K562 (cell line): Measurements from ENCODE around the gene MRPL3. TPM values are rescaled to one million over a fixed set of nuclear protein-coding genes. Genes with fewer than 3 reads are reported as not detected.

ENCODE experiments used
- ATAC-seq: fragments of 200-7000 bp; cut with Tn5 transposase; 3 replicates; pipeline ENCODE4 v1.9.1; 2020; ENCODE audit warnings: moderate library complexity
- BruUV-seq: library from RNA; stranded (reverse); fragments of 400-500 nt; replicated peaks from 2 replicates; lab custom pipeline; 2021; lab: Mats Ljungman, UMichigan
- CTCF ChIA-PET: fragments of 300-600 bp; formaldehyde crosslinking; extraction: SDS; loops from one replicate; lab custom pipeline; 2021; ENCODE audit warnings: low intra/inter-chr PET ratio; lab: Yijun Ruan, JAX
- POLR2A ChIA-PET: fragments of 300-600, 350-650 bp; sonication (Branson Sonifier 250); formaldehyde crosslinking; extraction: SDS; loops from one replicate; lab custom pipeline; 2021; ENCODE audit warnings: antibody characterized with exemption, inconsistent platforms; lab: Yijun Ruan, JAX
- DNase-seq, 4 experiments: peaks; one replicate each; pipeline versions ENCODE4 v3.0.0 to v3.0.0-alpha.2; 2011 to 2018; ENCODE audit warnings: low spot score in 3 of 4, mixed read lengths in 3 of 4; ENCODE audit errors: extremely low read depth in 1 of 4
- FAIRE-seq: peaks from 2 replicates; lab custom pipeline; 2011; peaks lifted over from hg19 to GRCh38; lab: Jason Lieb, UNC
- H2AFZ ChIP-seq: 2 replicates; pipeline ENCODE4 v1.6.0; 2011; ENCODE audit warnings: low read depth, low read length, control low read depth, inconsistent platforms
- H3K27ac ChIP-seq: fragments of 200-600 bp; 3 replicates; pipeline ENCODE4 v1.8.0; 2011; ENCODE audit warnings: low read depth, mild to moderate bottlenecking, control low read depth, inconsistent platforms, low read length, moderate library complexity, mixed read lengths; ENCODE audit errors: extremely low read depth
- H3K27me3 ChIP-seq, 2 experiments: fragments of 300-600 bp in 1 of 2; 2 replicates in 1 of 2; 3 replicates in 1 of 2; pipeline versions ENCODE4 v1.6.0 to v1.8.0; 2011; ENCODE audit warnings: inconsistent platforms in 2 of 2, low read length in 2 of 2, mild to moderate bottlenecking in 1 of 2, mixed read lengths in 1 of 2, moderate library complexity in 1 of 2; ENCODE audit not compliant: control insufficient read depth in 2 of 2, insufficient read depth in 2 of 2
- H3K36me3 ChIP-seq: fragments of 300-600 bp; 3 replicates; pipeline ENCODE4 v1.8.0; 2011; ENCODE audit warnings: mild to moderate bottlenecking, low read length, inconsistent platforms; ENCODE audit not compliant: control insufficient read depth, insufficient read depth
- H3K4me1 ChIP-seq, 2 experiments: fragments of 200-600 bp in 1 of 2; replicated peaks in 1 of 2; 2 replicates in 1 of 2; 3 replicates in 1 of 2; pipeline versions ENCODE4 v1.5.1 to v1.8.0; 2011; ENCODE audit warnings: inconsistent platforms in 2 of 2, low read length in 2 of 2, mild to moderate bottlenecking in 1 of 2, mixed read lengths in 1 of 2, moderate library complexity in 1 of 2; ENCODE audit not compliant: control insufficient read depth in 2 of 2, insufficient read depth in 2 of 2
- H3K4me2 ChIP-seq: 2 replicates; pipeline ENCODE4 v1.6.1; 2011; ENCODE audit warnings: low read length, control low read depth, inconsistent platforms, mixed read lengths; ENCODE audit not compliant: insufficient read depth
- H3K4me3 ChIP-seq: fragments of 200-600 bp; sonication (generic), shearing (Covaris generic); 2 replicates; pipeline ENCODE4 v1.5.1; 2016; ENCODE audit warnings: control low read depth, inconsistent platforms
- H3K79me2 ChIP-seq: fragments of 200-600 bp; 3 replicates; pipeline ENCODE4 v1.8.0; 2011; ENCODE audit warnings: low read length, inconsistent platforms; ENCODE audit not compliant: control insufficient read depth, insufficient read depth
- H3K9ac ChIP-seq, 2 experiments: 2 replicates each; pipeline versions ENCODE4 v1.6.0 to v1.6.1; 2011; ENCODE audit warnings: low read depth in 2 of 2, low read length in 2 of 2, control low read depth in 1 of 2, inconsistent platforms in 1 of 2, mild to moderate bottlenecking in 1 of 2, mixed read lengths in 1 of 2; ENCODE audit not compliant: insufficient read depth in 1 of 2
- H3K9me1 ChIP-seq: one replicate; pipeline ENCODE4 v1.6.0; 2011; ENCODE audit warnings: inconsistent platforms, mild to moderate bottlenecking, low read length, moderate library complexity; ENCODE audit not compliant: control insufficient read depth, insufficient read depth
- H3K9me3 ChIP-seq: replicated peaks from 2 replicates; pipeline ENCODE4 v1.5.1; 2011; ENCODE audit warnings: low read depth, low read length, inconsistent platforms; ENCODE audit not compliant: control insufficient read depth, insufficient read depth
- H4K20me1 ChIP-seq: replicated peaks from 2 replicates; pipeline ENCODE4 v1.6.1; 2011; ENCODE audit warnings: low read length, inconsistent platforms, mixed read lengths; ENCODE audit not compliant: control insufficient read depth, insufficient read depth
- GTF2E2 ChIP-seq: fragments of 200-800 bp; sonication (Bioruptor generic); IDR thresholded peaks from 2 replicates; pipeline ENCODE4 v1.6.1; 2016; ENCODE audit warnings: missing genetic modification characterization, missing compliant biosample characterization
- RAD21 ChIP-seq, 2 experiments: fragments of 250-450 bp in 1 of 2; fragments of 450-650 bp in 1 of 2; sonication (Bioruptor Pico) in 1 of 2; formaldehyde crosslinking in 1 of 2; IDR thresholded peaks in 1 of 2; conservative IDR thresholded peaks in 1 of 2; 2 replicates each; pipeline versions ENCODE4 v1.4.0 to v1.8.0; 2020 to 2022; ENCODE audit warnings: mild to moderate bottlenecking in 2 of 2, moderate library complexity in 1 of 2
- SAFB ChIP-seq: fragments of 200-400 bp; formaldehyde crosslinking; IDR thresholded peaks from 2 replicates; pipeline ENCODE4 v1.6.1; 2017; ENCODE audit warnings: low read depth, low read length, borderline replicate concordance
- SMC3 ChIP-seq: conservative IDR thresholded peaks from 2 replicates; pipeline ENCODE4 v1.6.1; 2011; ENCODE audit warnings: low read depth, low read length, improper control_type of control experiment; ENCODE audit not compliant: insufficient read depth
- WGBS: fragments of 100-300 bp; shearing (Covaris generic); methylation state at CpG from one replicate; pipeline ENCODE4 v1.1.6; 2016; ENCODE audit warnings: low coverage, mixed read lengths; ENCODE audit not compliant: insufficient coverage; ENCODE audit errors: missing lambda C conversion rate; 5-methylcytosine and 5-hydroxymethylcytosine counted together
- in situ Hi-C: fragments of 300-500 bp; cut with MboI; formaldehyde crosslinking; loops from 4 replicates; pipeline ENCODE4 v1.15.0; 2018; ENCODE audit warnings: inconsistent platforms, mixed read lengths
- intact Hi-C: fragments of 100-400 bp; cut with micrococcal nuclease; formaldehyde crosslinking; loops from 2 replicates; pipeline ENCODE4 v1.14.2; 2022
- polyA plus RNA-seq, 8 experiments: library from polyadenylated mRNA; depleted of rRNA in 4 of 8; stranded (reverse) in 5 of 8; unstranded in 3 of 8; fragments of >200 nt; fragmentation: Nextera tagmentation in 2 of 8; fragmentation: Illumina TruSeq in 1 of 8; extraction: Ambion mirVana in 2 of 8; extraction: Trizol in 1 of 8; gene quantifications; 2 replicates each; pipeline versions ENCODE4 v1.2.1 to v1.2.3, GENCODE V29; 2011 to 2014; ENCODE audit warnings: inconsistent platforms in 1 of 8, missing spikeins in 1 of 8
- total RNA-seq, 7 experiments: library from RNA; depleted of rRNA in 6 of 7; stranded (reverse); fragments of >200 nt in 6 of 7; fragmentation: Illumina TruSeq in 2 of 7; extraction: Trizol in 2 of 7; gene quantifications; 2 replicates each; pipeline versions ENCODE4 v1.2.1 to v1.2.3, GENCODE V29; 2011 to 2021; ENCODE audit warnings: low replicate concordance in 1 of 7
- TF ChIP-seq, protein P1 (sequence below): fragments of 450-650 bp; formaldehyde crosslinking; IDR thresholded peaks from 2 replicates; pipeline ENCODE4 v1.4.0; 2020; ENCODE audit warnings: mild to moderate bottlenecking, moderate library complexity
- TF ChIP-seq, protein P2 (sequence below), 3 experiments: IDR thresholded peaks in 2 of 3; conservative IDR thresholded peaks in 1 of 3; 2 replicates each; pipeline ENCODE4 v1.5.1; 2011 to 2012; ENCODE audit warnings: low read length in 3 of 3, mild to moderate bottlenecking in 3 of 3, control low read depth in 2 of 3, improper control_type of control experiment in 1 of 3, inconsistent platforms in 1 of 3, low read depth in 1 of 3, mixed read lengths in 1 of 3, moderate library complexity in 1 of 3; ENCODE audit not compliant: insufficient read depth in 2 of 3
- TF ChIP-seq, protein P3 (sequence below), 2 experiments: fragments of 450-650 bp; formaldehyde crosslinking in 1 of 2; IDR thresholded peaks; 2 replicates each; pipeline versions ENCODE4 v1.4.0 to v1.6.1; 2014 to 2020; ENCODE audit warnings: mild to moderate bottlenecking in 2 of 2, borderline replicate concordance in 1 of 2, low read depth in 1 of 2

Gene MRPL3
- total and polyA plus RNA-seq, 9 of the 15 experiments (the other 6 are each of a cell fraction or from before 2014, with no cell fraction given) = 81.7 to 340 (median 190) TPM

DNA sequence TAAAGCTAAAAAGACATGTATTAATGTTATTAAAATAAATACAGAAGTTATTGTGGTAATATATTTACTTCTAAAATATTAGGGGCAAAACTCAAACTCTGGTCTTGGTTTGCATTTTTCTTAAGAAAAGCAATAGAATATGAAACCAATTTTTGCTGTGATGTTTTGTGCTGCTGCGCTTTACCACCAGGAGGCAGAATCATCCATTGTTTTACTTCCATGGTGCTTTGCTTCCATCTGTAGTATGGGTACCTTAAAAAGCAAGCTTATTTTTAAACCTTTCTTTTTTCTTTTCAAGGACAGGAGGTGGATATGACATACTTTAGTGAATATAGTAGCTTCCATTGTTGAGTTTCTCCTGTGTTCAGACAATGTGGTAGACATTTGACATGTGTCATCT lies 46.6 kb upstream of the MRPL3 start:
- WGBS = 8% methylated on average over 1 of the region's 1 CpG
- no peak overlapping the region for H3K9ac ChIP-seq
- TF ChIP-seq, protein P1, sequence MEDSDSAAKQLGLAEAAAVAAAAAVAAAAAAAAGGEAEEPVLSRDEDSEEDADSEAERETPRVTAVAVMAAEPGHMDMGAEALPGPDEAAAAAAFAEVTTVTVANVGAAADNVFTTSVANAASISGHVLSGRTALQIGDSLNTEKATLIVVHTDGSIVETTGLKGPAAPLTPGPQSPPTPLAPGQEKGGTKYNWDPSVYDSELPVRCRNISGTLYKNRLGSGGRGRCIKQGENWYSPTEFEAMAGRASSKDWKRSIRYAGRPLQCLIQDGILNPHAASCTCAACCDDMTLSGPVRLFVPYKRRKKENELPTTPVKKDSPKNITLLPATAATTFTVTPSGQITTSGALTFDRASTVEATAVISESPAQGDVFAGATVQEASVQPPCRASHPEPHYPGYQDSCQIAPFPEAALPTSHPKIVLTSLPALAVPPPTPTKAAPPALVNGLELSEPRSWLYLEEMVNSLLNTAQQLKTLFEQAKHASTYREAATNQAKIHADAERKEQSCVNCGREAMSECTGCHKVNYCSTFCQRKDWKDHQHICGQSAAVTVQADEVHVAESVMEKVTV (CRISPR knock-in tag) = 0 out of 2 replicates have a peak, but pooled peaks have one; percentile 23
- TF ChIP-seq SAFB (no peak), SMC3 (0 out of 2 replicates have a peak, but pooled peaks have one; percentile 29), GTF2E2 (tag) (no peak), RAD21 (CRISPR knock-in tag; conservative IDR thresholded peaks at IDR 0.05 in 1 of 2, IDR thresholded peaks at IDR 0.05 in 1 of 2) (peak; percentile 57 to 63)
- TF ChIP-seq, protein P2, sequence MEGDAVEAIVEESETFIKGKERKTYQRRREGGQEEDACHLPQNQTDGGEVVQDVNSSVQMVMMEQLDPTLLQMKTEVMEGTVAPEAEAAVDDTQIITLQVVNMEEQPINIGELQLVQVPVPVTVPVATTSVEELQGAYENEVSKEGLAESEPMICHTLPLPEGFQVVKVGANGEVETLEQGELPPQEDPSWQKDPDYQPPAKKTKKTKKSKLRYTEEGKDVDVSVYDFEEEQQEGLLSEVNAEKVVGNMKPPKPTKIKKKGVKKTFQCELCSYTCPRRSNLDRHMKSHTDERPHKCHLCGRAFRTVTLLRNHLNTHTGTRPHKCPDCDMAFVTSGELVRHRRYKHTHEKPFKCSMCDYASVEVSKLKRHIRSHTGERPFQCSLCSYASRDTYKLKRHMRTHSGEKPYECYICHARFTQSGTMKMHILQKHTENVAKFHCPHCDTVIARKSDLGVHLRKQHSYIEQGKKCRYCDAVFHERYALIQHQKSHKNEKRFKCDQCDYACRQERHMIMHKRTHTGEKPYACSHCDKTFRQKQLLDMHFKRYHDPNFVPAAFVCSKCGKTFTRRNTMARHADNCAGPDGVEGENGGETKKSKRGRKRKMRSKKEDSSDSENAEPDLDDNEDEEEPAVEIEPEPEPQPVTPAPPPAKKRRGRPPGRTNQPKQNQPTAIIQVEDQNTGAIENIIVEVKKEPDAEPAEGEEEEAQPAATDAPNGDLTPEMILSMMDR (IDR thresholded peaks at IDR 0.05 in 2 of 3, conservative IDR thresholded peaks at IDR 0.05 in 1 of 3; ENCODE audit: insufficient read depth in 2 of 3, low read depth in 1 of 3, low read length in 3 of 3) = peak; percentile 52 to 68 (median 58)
- TF ChIP-seq, protein P3, sequence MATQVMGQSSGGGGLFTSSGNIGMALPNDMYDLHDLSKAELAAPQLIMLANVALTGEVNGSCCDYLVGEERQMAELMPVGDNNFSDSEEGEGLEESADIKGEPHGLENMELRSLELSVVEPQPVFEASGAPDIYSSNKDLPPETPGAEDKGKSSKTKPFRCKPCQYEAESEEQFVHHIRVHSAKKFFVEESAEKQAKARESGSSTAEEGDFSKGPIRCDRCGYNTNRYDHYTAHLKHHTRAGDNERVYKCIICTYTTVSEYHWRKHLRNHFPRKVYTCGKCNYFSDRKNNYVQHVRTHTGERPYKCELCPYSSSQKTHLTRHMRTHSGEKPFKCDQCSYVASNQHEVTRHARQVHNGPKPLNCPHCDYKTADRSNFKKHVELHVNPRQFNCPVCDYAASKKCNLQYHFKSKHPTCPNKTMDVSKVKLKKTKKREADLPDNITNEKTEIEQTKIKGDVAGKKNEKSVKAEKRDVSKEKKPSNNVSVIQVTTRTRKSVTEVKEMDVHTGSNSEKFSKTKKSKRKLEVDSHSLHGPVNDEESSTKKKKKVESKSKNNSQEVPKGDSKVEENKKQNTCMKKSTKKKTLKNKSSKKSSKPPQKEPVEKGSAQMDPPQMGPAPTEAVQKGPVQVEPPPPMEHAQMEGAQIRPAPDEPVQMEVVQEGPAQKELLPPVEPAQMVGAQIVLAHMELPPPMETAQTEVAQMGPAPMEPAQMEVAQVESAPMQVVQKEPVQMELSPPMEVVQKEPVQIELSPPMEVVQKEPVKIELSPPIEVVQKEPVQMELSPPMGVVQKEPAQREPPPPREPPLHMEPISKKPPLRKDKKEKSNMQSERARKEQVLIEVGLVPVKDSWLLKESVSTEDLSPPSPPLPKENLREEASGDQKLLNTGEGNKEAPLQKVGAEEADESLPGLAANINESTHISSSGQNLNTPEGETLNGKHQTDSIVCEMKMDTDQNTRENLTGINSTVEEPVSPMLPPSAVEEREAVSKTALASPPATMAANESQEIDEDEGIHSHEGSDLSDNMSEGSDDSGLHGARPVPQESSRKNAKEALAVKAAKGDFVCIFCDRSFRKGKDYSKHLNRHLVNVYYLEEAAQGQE (IDR thresholded peaks at IDR 0.05; ENCODE audit: borderline replicate concordance) = peak; percentile 50; the same call in 1 of the 2 replicates
- TF ChIP-seq, protein P3 (CRISPR knock-in tag; IDR thresholded peaks at IDR 0.05; ENCODE audit: low read depth) = no peak
- TF ChIP-seq, all 486 proteins: peak for 5
- ATAC-seq (no peak), DNase-seq (peak; percentile 5 to 11 (median 7)), FAIRE-seq (peak; percentile 55)
- H3K9me3 ChIP-seq = no peaks in the 10 kb centered on the region
- CTCF ChIA-PET = interaction anchor here (0.6 kb wide), 2 partner anchors 101 to 1007 kb away, joined by 3 read pairs; no protein-coding TSS in a partner anchor
- H3K36me3 ChIP-seq = no peaks in the 10 kb centered on the region
- no peaks in the 10 kb centered on the region for H3K79me2 ChIP-seq
- no peak overlapping the region for H3K27ac ChIP-seq
- H4K20me1 ChIP-seq = no peaks in the 10 kb centered on the region
- BruUV-seq = no TSS peak
- H3K4me1 ChIP-seq = no peaks in the 10 kb centered on the region
- H3K27me3 ChIP-seq = no peaks in the 10 kb centered on the region
- H3K4me3 ChIP-seq = no peak overlapping the region
- no peaks in the 10 kb centered on the region for H3K9me1 ChIP-seq
- in situ Hi-C loops (no loop called here), intact Hi-C loops (loop anchor here (10.0 kb wide), 1 partner anchor 485 kb away; the partner anchor contains the start of gene CPNE4)
- H2AFZ ChIP-seq = no peak overlapping the region
- no peak overlapping the region for H3K4me2 ChIP-seq
- POLR2A ChIA-PET = no interaction called here
